H1 (cell line): Measurements from ENCODE around the gene RNGTT. TPM values are rescaled to one million over a fixed set of nuclear protein-coding genes. Genes with fewer than 3 reads are reported as not detected.

Experiments
- SUZ12 ChIP-seq: fragments of 200-600 bp; sonication (generic); IDR thresholded peaks from 2 replicates; pipeline ENCODE4 v1.6.1; 2012; ENCODE audit warnings: mild to moderate bottlenecking, inconsistent platforms, low read length, moderate library complexity, mixed read lengths
- TAF1 ChIP-seq: IDR thresholded peaks from 2 replicates; pipeline ENCODE4 v1.6.1; 2011; ENCODE audit warnings: mild to moderate bottlenecking, low read depth, low read length
- TAF7 ChIP-seq: optimal IDR thresholded peaks from 2 replicates; pipeline ENCODE3; 2011; ENCODE audit warnings: low read depth, mild to moderate bottlenecking, inconsistent platforms, low read length, moderate library complexity, borderline replicate concordance
- polyA plus RNA-seq, 7 experiments: library from polyadenylated mRNA; depleted of rRNA in 3 of 7; stranded (reverse) in 5 of 7; unstranded in 2 of 7; fragments of >200 nt in 5 of 7; fragments of 200-250 nt in 2 of 7; gene quantifications; 1 replicate in 5 of 7; 2 replicates in 1 of 7; 4 replicates in 1 of 7; pipeline versions ENCODE4 v1.2.1 to v1.2.3, GENCODE V29; 2011 to 2013; ENCODE audit warnings: missing spikeins in 2 of 7, mixed read lengths in 2 of 7
- total RNA-seq: library from RNA; stranded (reverse); fragmentation: NEBNext Ultra II Directional; extraction: Animal tissue kit (Norgen Biotek cat#: 25700); gene quantifications from 2 replicates; pipeline ENCODE4 v1.2.1, GENCODE V29; 2021
- TF ChIP-seq, protein P1 (sequence below): IDR thresholded peaks from 2 replicates; pipeline ENCODE4 v1.6.1; 2011; ENCODE audit warnings: low read length, improper control_type of control experiment

Gene RNGTT
- total and polyA plus RNA-seq, 2 of the 8 experiments (the other 6 are each of a cell fraction or from before 2014, with no cell fraction given) = 3.6 to 21.2 TPM

DNA sequence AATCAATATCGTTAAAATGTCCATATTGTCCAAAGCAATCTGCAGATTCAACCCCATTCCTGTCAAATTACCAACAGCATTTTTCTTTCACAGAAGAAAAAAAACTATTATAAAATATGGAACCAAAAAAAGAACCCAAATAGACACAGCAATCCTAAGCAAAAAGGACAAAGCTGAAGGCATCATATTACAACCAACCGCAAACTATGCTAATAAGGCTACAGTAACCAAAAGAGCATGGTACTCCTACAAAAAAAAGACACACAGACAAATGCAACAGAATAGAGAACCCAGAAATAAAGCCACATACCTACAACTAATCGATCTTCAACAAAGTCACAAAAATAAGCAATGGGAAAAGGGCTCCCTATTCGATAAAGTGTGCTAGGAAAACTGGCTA lies 49.2 kb downstream of the RNGTT start (continued):
- TF ChIP-seq SUZ12 (no peak), TAF7 (no peak), TAF1 (no peak)
- TF ChIP-seq, protein P1, sequence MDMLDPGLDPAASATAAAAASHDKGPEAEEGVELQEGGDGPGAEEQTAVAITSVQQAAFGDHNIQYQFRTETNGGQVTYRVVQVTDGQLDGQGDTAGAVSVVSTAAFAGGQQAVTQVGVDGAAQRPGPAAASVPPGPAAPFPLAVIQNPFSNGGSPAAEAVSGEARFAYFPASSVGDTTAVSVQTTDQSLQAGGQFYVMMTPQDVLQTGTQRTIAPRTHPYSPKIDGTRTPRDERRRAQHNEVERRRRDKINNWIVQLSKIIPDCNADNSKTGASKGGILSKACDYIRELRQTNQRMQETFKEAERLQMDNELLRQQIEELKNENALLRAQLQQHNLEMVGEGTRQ = no peak
- TF ChIP-seq, all 59 proteins: peak for 0
